HG02798 (cell line): ENCODE measurements around the gene A4GNT.

ENCODE experiments used
- ATAC-seq: cut with Tn5 transposase; IDR thresholded peaks from one replicate; pipeline ENCODE4 v1.9.1; 2021; ENCODE audit warnings: mild to moderate bottlenecking; ENCODE audit not compliant: unreplicated experiment, poor library complexity

Gene A4GNT

GRCh38 chr3:138082085-138082991 lies 49.9 kb downstream of the A4GNT start:
- no peak for ATAC-seq

GRCh38 chr3:138081371-138082084 lies 50.7 kb downstream of the A4GNT start:
- no peak for ATAC-seq

DNA sequence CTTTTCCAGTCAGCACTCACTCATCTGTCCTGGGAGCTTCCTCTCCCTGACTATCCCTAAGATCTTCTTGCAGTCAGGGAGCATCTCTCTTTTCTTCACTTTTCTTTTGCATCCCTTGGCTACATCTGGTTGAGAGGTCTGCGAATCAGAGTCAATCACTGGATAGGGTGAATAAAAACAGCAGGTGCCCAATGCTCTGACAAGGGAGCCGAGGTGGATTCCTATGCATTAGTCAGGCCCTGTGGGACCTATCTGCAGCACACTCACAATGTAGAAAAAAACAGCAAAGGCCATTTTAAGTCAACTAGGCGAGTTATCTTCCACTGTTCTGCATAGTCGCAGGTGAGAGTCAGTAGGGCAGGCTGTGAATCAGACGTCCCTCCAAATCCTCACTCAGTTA lies 52.3 kb downstream of the A4GNT start:
- no peak for ATAC-seq

- ATAC-seq, result no peak
Observed at GRCh38 chr3:138078901-138079344, 53.3 kb downstream of the A4GNT start.

- no peak for ATAC-seq
Observed at GRCh38 chr3:138078096-138078495, 54.1 kb downstream of the A4GNT start.
